NCI-H2029 treated with DMSO at 0.1 percent for 48 hours (cell line): Measurements from ENCODE around the gene UBE2K.
"Not testable (repeated sequence)": the region's sequence is repeated elsewhere in the genome, so short reads cannot be mapped to it uniquely, and the experiment has no call there.

Experiments used
- DNase-seq: peaks from one replicate; lab custom pipeline; 2025; lab: John Stamatoyannopoulos, UW

Gene UBE2K

GRCh38 chr4:39730072-39730471 lies 32.1 kb downstream of the UBE2K start:
- DNase-seq = no peak

- no peak for DNase-seq
Measured at GRCh38 chr4:39731908-39732307, 34.0 kb downstream of the UBE2K start.

GRCh38 chr4:39732728-39733127 lies 34.8 kb downstream of the UBE2K start:
- DNase-seq = no peak

DNA sequence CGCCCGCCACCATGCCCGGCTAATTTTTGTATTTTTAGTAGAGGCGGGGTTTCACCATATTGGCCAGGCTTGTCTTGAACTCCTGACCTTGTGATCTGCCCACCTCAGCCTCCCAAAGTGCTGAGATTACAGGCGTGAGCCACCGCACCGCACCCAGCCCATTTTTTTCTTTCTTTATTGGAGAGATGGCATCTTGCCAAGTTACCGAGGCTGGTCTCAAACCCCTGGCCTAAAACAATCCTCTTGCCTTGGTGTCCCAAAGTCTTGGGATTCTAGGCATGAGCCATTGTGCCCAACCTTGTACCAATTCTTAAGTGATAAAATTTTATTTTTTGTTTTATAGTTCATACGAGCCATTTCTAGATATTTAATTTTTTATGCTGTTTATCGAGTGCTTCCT lies 41.7 kb downstream of the UBE2K start:
- DNase-seq = not testable (repeated sequence)

DNA sequence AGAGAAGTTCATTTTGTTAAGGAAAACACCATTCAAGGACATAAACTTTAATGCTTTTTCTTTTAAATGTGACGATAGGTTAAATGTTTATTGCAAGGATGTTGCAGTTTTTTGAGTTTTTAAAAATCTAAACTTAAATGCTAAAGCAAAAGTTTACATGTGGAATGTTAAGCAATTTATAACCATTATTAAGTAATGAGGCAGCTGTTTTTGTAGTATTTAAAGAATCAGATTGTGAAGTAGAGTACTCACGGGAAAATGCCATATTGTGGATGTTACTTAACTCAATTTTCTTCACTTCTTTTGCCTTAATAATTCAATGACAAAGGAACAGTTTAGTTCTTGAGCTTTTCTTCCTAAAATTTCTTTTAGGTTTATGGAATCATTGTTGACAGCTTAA lies 43.5 kb downstream of the UBE2K start:
- DNase-seq = no peak

DNA sequence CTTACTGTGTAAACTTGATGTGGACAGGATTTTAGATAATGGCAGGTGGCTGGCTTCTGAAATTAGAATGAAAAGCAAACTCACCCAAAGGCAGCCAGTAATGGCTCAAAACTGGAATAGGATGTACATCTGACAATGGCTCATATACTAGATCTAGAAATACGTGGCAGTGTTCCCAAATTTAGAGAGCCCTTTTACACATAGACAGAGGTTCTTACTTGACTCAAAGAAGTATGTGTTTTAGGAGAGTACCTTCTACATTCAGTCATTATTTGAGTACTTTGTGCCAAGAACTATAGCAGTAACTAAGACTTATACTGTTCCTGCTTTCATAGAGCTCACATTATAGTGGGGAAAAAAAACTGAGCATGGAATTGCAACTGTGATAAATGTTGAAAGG lies 48.0 kb downstream of the UBE2K start:
- DNase-seq = no peak

GRCh38 chr4:39750216-39750615 lies 52.3 kb downstream of the UBE2K start:
- no peak for DNase-seq

GRCh38 chr4:39754309-39754708 lies 56.4 kb downstream of the UBE2K start:
- DNase-seq = no peak

GRCh38 chr4:39756159-39756558 lies 58.2 kb downstream of the UBE2K start:
- no peak for DNase-seq

- DNase-seq = no peak
Measured at GRCh38 chr4:39758176-39758575, 60.2 kb downstream of the UBE2K start.

- no peak for DNase-seq
Measured at GRCh38 chr4:39759569-39759968, 61.6 kb downstream of the UBE2K start.

- no peak for DNase-seq
Measured at GRCh38 chr4:39761005-39761667, 63.2 kb downstream of the UBE2K start.

- no peak for DNase-seq
Measured at GRCh38 chr4:39763714-39764572, 66.0 kb downstream of the UBE2K start.

DNA sequence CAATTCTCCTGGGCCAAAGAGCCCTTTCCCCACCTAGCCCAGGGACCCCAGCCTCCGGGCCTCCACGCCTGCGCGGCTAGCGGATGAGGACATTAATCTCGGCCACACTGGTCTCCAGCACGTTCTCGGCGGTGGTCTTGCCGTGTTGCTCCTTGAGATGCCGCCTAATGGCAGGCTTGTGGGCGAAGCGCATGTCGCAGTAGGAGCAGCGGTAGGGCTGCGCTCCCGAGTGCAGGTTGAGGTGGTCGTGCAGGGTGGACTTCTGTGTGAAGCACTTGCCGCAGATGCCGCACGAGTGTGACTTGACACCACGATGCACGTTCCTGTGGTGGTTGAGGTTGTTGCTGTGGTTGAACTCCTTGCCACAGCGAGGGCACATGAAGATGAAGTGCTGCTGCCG lies 72.1 kb downstream of the UBE2K start:
- DNase-seq = no peak

DNA sequence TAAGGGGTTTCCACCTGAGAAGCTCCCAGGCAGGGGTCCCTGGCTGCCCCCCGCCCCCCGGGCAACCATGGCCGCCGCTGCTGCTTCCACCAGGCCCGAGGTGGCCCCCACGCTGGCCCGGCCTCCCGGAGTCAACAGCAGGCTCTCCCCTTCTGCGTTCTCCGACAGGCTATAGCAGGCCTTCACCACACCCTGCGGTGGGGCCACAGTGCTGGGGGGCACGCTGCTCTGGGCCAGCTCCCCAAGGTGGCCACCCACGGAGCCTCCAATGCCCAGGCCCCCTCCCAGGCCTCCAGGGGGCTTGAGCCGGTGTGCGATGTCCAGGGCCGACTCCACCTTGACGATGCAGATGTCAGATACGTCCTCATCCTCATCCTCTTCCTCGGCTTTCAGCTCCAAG lies 72.5 kb downstream of the UBE2K start:
- DNase-seq = no peak

GRCh38 chr4:39770969-39771724 lies 73.2 kb downstream of the UBE2K start:
- DNase-seq = no peak

DNA sequence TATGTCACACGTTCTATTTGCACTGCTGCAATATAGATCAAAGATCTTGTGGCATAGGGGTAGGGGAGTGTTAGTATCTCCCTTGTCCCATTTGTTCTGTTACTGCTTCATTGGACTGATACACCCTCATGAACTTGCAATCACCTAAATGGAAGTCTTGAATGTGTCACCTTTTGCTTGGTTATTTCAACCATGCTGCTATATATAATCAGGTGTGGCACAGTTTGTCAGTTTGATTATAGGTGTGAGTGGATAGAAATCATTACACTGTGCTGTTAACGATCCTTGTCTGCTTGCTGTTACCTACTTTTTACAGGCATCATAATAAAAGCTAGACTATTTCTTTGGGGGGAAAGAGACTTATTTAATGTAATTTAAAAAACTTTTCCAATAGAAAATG lies 84.1 kb downstream of the UBE2K start:
- DNase-seq = not testable (repeated sequence)

GRCh38 chr4:39785083-39785482 lies 87.1 kb downstream of the UBE2K start:
- DNase-seq = no peak

GRCh38 chr4:39786838-39787237 lies 88.9 kb downstream of the UBE2K start:
- DNase-seq = no peak

GRCh38 chr4:39792128-39792527 lies 94.2 kb downstream of the UBE2K start:
- no peak for DNase-seq

DNA sequence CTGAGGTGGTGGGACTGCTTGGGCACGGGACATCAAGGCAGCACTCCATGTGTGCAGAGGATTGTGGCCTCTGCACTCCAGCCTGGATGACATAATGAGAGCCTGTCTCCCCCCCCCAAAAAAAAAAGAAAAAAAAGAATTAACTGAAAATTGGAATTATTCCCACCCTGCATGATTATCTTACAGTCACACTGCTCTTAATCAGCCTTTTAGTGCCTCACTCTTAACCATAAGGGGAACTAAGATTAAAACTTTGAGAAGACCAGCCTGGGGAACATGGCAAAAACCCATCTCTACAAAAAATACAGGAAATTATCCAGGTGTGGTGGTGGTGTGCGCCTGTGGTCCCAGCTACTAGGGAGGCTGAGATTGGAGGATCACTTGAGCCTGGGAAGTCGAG lies 94.6 kb downstream of the UBE2K start:
- no peak for DNase-seq

GRCh38 chr4:39792976-39793375 lies 95.0 kb downstream of the UBE2K start:
- DNase-seq = not testable (repeated sequence)

DNA sequence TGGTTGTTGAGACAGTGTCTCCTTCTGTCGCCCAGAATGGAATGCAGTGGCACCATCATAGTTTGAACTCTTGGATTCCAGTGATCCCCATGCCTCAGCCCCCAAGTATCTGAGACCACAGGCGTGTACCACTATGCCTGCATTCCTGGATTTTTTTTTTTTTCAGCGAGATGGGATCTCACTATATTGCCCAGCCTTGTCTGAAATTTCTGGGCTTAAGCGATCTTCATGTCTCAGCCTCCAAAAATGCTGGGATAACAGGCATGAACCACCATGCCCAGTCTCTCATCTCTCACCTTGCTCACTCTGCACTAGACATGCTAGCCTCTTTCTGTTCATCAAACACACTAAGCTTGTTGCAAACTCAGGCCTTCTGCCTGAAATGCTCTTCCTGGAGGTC lies 104.1 kb downstream of the UBE2K start:
- DNase-seq = no peak
